Fibroblast of villous mesenchyme (primary cell): Measurements from ENCODE around the gene COL15A1. TPM values are rescaled to one million over a fixed set of nuclear protein-coding genes. Genes with fewer than 3 reads are reported as not detected.
A peak's percentile ranks its signal among the peaks of the same experiment; 100 is the strongest.

Experiments used
- DNase-seq: peaks from one replicate; pipeline ENCODE4 v3.0.0-alpha.2; 2010; ENCODE audit warnings: low read depth
- H3K4me3 ChIP-seq: 2 replicates; pipeline ENCODE4 v1.5.1; 2011; ENCODE audit warnings: low read depth, mild to moderate bottlenecking, low read length
- total RNA-seq: library from RNA; depleted of rRNA; stranded (reverse); fragments of >200 nt; gene quantifications from 2 replicates; pipeline ENCODE4 v1.2.3, GENCODE V29; 2012
- TF ChIP-seq, protein P1 (sequence below): IDR thresholded peaks from 2 replicates; pipeline ENCODE4 v1.5.1; 2012; ENCODE audit warnings: low read depth, mild to moderate bottlenecking, low read length; ENCODE audit not compliant: insufficient read depth

Gene COL15A1
- total RNA-seq, 1 donor = 1.7 TPM

DNA sequence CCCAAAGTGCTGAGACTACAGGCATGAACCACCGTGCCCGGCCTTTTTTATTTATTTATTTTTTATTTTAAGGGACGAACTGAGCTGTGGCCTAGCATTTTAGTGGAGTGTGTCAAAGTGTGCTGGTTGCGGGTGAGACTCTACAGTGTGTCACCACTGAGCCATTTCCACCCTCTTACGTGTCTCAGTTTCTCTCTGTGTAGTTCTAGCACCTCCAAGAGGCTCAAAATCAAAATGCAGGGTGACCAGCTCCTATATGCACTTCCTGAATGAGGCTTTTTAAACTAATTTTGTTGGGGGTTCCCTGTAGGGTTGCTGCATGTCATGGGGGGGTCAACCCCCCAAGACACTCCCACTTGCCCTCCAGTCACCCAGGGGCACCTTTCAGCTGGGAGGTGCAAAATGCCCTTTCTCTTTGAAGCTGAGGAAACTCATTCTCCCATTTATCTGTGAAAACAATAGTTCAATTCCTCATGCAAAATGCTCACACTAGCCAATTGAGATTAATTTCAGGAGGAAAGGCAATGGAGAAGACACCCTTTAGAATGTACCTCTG, 69.3 kb downstream of the COL15A1 start:
- DNase-seq = no peak
- no peak overlapping the region for H3K4me3 ChIP-seq
- TF ChIP-seq, protein P1, sequence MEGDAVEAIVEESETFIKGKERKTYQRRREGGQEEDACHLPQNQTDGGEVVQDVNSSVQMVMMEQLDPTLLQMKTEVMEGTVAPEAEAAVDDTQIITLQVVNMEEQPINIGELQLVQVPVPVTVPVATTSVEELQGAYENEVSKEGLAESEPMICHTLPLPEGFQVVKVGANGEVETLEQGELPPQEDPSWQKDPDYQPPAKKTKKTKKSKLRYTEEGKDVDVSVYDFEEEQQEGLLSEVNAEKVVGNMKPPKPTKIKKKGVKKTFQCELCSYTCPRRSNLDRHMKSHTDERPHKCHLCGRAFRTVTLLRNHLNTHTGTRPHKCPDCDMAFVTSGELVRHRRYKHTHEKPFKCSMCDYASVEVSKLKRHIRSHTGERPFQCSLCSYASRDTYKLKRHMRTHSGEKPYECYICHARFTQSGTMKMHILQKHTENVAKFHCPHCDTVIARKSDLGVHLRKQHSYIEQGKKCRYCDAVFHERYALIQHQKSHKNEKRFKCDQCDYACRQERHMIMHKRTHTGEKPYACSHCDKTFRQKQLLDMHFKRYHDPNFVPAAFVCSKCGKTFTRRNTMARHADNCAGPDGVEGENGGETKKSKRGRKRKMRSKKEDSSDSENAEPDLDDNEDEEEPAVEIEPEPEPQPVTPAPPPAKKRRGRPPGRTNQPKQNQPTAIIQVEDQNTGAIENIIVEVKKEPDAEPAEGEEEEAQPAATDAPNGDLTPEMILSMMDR = peak; percentile 25

DNA sequence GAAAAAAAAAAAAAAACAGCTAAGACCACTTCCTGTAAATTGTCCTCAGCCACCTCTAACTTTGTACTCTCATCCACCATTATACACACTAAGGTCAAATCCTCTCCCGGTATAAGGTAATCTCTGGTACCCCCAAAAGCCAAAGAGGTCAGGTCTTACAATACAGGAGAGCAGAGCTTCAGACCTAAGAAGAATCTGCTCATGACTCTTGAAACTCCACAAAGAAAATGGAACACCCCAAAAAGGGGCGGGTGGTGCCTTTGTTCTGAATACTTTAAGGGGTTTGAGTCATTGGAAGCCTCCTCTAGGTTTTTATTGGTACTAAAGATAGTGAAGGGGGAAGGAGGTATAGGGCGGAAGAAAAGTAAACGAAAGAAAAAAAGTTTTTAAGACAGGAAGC, 69.8 kb downstream of the COL15A1 start:
- TF ChIP-seq, protein P1 = no peak
- no peak overlapping the region for H3K4me3 ChIP-seq
- DNase-seq = peak; percentile 52

DNA sequence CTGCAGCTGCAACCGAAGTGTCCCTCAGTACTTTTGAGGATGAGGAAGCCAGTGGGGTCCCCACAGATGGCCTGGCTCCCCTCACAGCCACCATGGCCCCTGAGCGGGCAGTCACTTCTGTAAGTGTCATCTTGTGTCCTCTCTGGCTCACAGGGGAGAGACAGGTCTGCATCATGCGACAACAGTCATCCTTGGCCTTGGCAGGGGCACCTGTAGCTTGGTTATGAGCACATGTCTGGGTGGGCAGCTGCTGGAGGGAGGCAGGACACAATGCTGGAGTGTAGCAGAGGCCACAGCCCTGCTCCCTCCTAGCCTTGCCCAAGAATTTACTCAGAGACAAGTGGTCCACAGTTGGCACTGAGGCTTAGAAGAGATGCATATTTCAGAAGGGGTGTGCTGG, 71.7 kb downstream of the COL15A1 start:
- TF ChIP-seq, protein P1 = no peak

DNA sequence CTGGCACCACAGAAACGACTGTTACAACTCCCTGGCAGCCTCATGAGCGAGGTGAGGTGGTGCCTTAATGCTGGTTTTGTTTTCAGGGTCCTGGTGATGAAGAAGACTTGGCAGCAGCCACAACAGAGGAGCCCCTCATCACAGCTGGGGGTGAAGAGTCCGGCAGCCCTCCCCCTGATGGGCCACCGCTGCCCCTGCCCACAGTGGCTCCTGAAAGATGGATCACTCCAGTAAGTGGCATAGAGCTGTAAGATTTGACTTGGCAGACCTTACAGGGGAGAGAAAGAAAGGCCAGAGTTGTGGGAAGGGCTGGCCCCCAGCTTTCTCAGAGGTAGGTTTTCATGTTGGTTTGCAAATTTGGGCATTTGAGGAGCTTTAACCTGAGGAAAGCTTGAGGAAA, 72.2 kb downstream of the COL15A1 start:
- TF ChIP-seq, protein P1 = no peak
- H3K4me3 ChIP-seq = no peak overlapping the region
- DNase-seq = no peak

More for the DNA sequence above, 71.7 kb downstream of the COL15A1 start:
- no peak overlapping the region for H3K4me3 ChIP-seq
- no peak for DNase-seq

DNA sequence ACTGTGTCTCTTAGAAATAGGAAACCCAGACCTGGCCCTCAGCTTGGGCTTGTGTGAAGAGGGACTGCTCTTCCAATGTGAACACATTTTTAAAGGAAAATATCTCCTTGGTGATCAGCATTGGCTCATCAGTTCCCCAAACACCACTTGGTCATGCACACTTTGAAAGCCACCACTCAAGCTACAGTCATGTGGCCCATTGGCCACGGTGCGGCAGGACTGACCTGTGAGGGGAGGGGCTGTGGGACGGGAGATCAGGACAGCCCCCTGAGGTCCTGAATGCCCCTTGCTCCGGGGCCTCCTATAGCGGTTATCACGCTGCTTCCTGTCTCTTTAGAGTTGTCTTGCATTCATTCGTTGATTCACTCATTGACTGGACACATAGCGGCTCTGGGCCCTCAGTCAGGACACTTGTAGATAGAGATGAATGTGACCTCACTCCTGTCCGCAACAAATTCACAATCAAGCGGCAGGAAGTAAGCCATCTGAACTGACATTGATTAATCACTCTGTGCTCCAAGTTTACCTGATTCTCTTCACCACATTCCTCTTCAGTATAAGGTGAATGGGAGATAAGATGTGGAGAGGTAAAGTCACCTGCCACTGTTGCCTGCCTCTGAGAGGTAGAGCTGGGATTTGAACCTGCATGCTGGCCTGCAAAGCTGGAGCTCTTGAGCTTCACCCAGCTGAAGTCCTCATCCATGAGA, 73.1 kb downstream of the COL15A1 start:
- no peak overlapping the region for H3K4me3 ChIP-seq
- TF ChIP-seq, protein P1 = no peak
- no peak for DNase-seq

DNA sequence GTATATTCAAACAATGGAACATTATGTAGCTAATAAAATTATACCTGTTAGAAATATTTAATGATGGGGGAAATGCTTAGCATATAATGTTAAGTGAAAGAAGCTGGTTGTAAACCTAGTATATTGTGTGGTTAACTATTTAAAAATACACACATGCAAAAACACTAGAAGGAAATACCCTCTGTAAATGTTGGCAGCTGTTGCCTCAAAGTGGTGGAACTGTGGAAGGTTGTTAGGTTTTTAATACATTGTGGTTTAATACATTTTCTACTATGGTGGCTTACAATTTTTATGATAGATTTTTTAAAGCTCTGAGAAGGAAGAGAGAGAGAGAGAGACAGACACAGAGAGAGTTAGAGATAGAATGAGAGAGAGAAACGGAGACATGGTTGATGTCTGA, 74.9 kb downstream of the COL15A1 start:
- no peak overlapping the region for H3K4me3 ChIP-seq
- no peak for DNase-seq
- TF ChIP-seq, protein P1 = no peak
